IMR-90 (cell line): ENCODE results near the gene ZNF408. TPM values are rescaled to one million over a fixed set of nuclear protein-coding genes. Genes with fewer than 3 reads are reported as not detected.

Experiments
- ATAC-seq: fragments of 200-7000 bp; cut with Tn5 transposase; 2 replicates; pipeline ENCODE4 v1.9.1; 2020; ENCODE audit warnings: low read depth, mild to moderate bottlenecking, moderate library complexity
- BruUV-seq: library from RNA; stranded (reverse); fragments of 400-500 nt; replicated peaks from 2 replicates; lab custom pipeline; 2021; lab: Mats Ljungman, UMichigan
- CTCF ChIA-PET: fragments of 300-600 bp; formaldehyde crosslinking; extraction: SDS; loops from one replicate; lab custom pipeline; 2021; ENCODE audit warnings: antibody characterized with exemption; lab: Yijun Ruan, JAX
- POLR2A ChIA-PET: fragments of 300-600 bp; sonication (Branson Sonifier 250); formaldehyde crosslinking; loops from one replicate; lab custom pipeline; 2022; ENCODE audit warnings: antibody characterized with exemption; ENCODE audit not compliant: unreplicated experiment; lab: Charles Lee
- DNase-seq: peaks from one replicate; pipeline ENCODE4 v3.0.0; 2013
- H2AFZ ChIP-seq: replicated peaks from 2 replicates; pipeline ENCODE3; 2013; ENCODE audit warnings: low read length, mild to moderate bottlenecking; ENCODE audit not compliant: poor library complexity
- H2AK5ac ChIP-seq: 2 replicates; pipeline ENCODE4 v1.6.1; 2013; ENCODE audit warnings: low read depth, low read length, inconsistent platforms
- H2AK9ac ChIP-seq: replicated peaks from 2 replicates; pipeline ENCODE3; 2013; ENCODE audit warnings: mild to moderate bottlenecking, low read depth, low read length, moderate library complexity; ENCODE audit not compliant: poor library complexity
- H2BK120ac ChIP-seq: 2 replicates; pipeline ENCODE4 v1.6.1; 2013; ENCODE audit warnings: low read depth, low read length, inconsistent platforms
- H2BK15ac ChIP-seq: 3 replicates; pipeline ENCODE4 v1.6.1; 2013; ENCODE audit warnings: low read depth, low read length, inconsistent platforms
- H2BK20ac ChIP-seq: 2 replicates; pipeline ENCODE4 v1.6.1; 2013; ENCODE audit warnings: low read depth, mild to moderate bottlenecking, inconsistent platforms, low read length, moderate library complexity
- H2BK5ac ChIP-seq: 2 replicates; pipeline ENCODE4 v1.6.1; 2013; ENCODE audit warnings: mild to moderate bottlenecking, low read depth, low read length, inconsistent platforms; ENCODE audit not compliant: poor library complexity, severe bottlenecking
- H3K14ac ChIP-seq: replicated peaks from 2 replicates; pipeline ENCODE4 v1.6.1; 2013; ENCODE audit warnings: low read depth, low read length, inconsistent platforms
- H3K18ac ChIP-seq: 2 replicates; pipeline ENCODE4 v1.6.1; 2013; ENCODE audit warnings: low read depth, low read length, control low read depth
- H3K23ac ChIP-seq: 2 replicates; pipeline ENCODE4 v1.6.1; 2013; ENCODE audit warnings: low read depth, low read length, inconsistent platforms
- H3K27ac ChIP-seq: 2 replicates; pipeline ENCODE4 v1.5.1; 2013; ENCODE audit warnings: mild to moderate bottlenecking, control low read depth, low read length; ENCODE audit not compliant: insufficient read depth
- H3K27me3 ChIP-seq: 2 replicates; pipeline ENCODE4 v1.6.1; 2013; ENCODE audit warnings: low read length; ENCODE audit not compliant: control insufficient read depth, insufficient read depth
- H3K36me3 ChIP-seq: 2 replicates; pipeline ENCODE4 v1.6.1; 2013; ENCODE audit warnings: low read length, mixed read lengths; ENCODE audit not compliant: control insufficient read depth, insufficient read depth
- H3K4ac ChIP-seq: 2 replicates; pipeline ENCODE4 v1.6.1; 2013; ENCODE audit warnings: low read depth, low read length, inconsistent platforms
- H3K4me1 ChIP-seq: 2 replicates; pipeline ENCODE4 v1.6.1; 2013; ENCODE audit warnings: low read length, mixed read lengths; ENCODE audit not compliant: control insufficient read depth, insufficient read depth
- H3K4me2 ChIP-seq: 2 replicates; pipeline ENCODE4 v1.6.1; 2013; ENCODE audit warnings: low read depth, mild to moderate bottlenecking, control low read depth, low read length, moderate library complexity
- H3K4me3 ChIP-seq: 2 replicates; pipeline ENCODE4 v1.5.1; 2013; ENCODE audit warnings: low read depth, mild to moderate bottlenecking, control low read depth, low read length, moderate library complexity; ENCODE audit not compliant: insufficient read depth
- H3K56ac ChIP-seq: 2 replicates; pipeline ENCODE4 v1.6.1; 2013; ENCODE audit warnings: low read length, inconsistent platforms; ENCODE audit not compliant: insufficient read depth; ENCODE audit errors: extremely low read depth
- H3K79me1 ChIP-seq, 2 experiments: 2 replicates each; pipeline ENCODE4 v1.6.1; 2013; ENCODE audit warnings: low read length in 2 of 2, inconsistent platforms in 1 of 2, low read depth in 1 of 2
- H3K9ac ChIP-seq: 2 replicates; pipeline ENCODE4 v1.6.1; 2013; ENCODE audit warnings: low read depth, low read length, control low read depth
- H3K9me1 ChIP-seq: 2 replicates; pipeline ENCODE4 v1.6.1; 2013; ENCODE audit warnings: low read length, inconsistent platforms; ENCODE audit not compliant: insufficient read depth
- H3K9me3 ChIP-seq: 2 replicates; pipeline ENCODE4 v1.6.1; 2013; ENCODE audit warnings: low read length; ENCODE audit not compliant: control insufficient read depth, insufficient read depth
- H4K20me1 ChIP-seq: 2 replicates; pipeline ENCODE4 v1.6.1; 2013; ENCODE audit warnings: low read length, inconsistent platforms; ENCODE audit not compliant: insufficient read depth
- H4K5ac ChIP-seq: 2 replicates; pipeline ENCODE4 v1.6.1; 2013; ENCODE audit warnings: mild to moderate bottlenecking, low read depth, low read length, control low read depth
- H4K8ac ChIP-seq, 2 experiments: 2 replicates each; pipeline ENCODE4 v1.6.1; 2013; ENCODE audit warnings: low read depth in 2 of 2, low read length in 2 of 2, control low read depth in 1 of 2, inconsistent platforms in 1 of 2
- H4K91ac ChIP-seq: 2 replicates; pipeline ENCODE4 v1.6.1; 2013; ENCODE audit warnings: low read depth, low read length, inconsistent platforms; ENCODE audit not compliant: insufficient read depth
- CEBPB ChIP-seq: IDR thresholded peaks from 2 replicates; pipeline ENCODE4 v1.6.1; 2012; ENCODE audit warnings: low read depth, low read length, improper control_type of control experiment
- NFE2L2 ChIP-seq: fragments of 150-350 bp; IDR thresholded peaks from 2 replicates; pipeline ENCODE4 v1.6.1; 2016; ENCODE audit warnings: low read depth, mild to moderate bottlenecking, low read length
- POLR2A ChIP-seq: IDR thresholded peaks from 2 replicates; pipeline ENCODE4 v1.6.1; 2012; ENCODE audit warnings: mild to moderate bottlenecking, low read depth, low read length
- RCOR1 ChIP-seq: IDR thresholded peaks from 2 replicates; pipeline ENCODE4 v1.6.1; 2012; ENCODE audit warnings: mild to moderate bottlenecking, low read length, improper control_type of control experiment; ENCODE audit not compliant: insufficient replicate concordance
- WGBS, 2 experiments: methylation state at CpG; one replicate each; pipeline versions ENCODE4 v1.1.5 to v1.1.7; 2013; ENCODE audit warnings: missing lambda C conversion rate in 2 of 2; ENCODE audit not compliant: insufficient read length in 1 of 2; ENCODE audit errors: extremely low coverage in 2 of 2; 5-methylcytosine and 5-hydroxymethylcytosine counted together
- dilution Hi-C: fragments of 300-500 bp; cut with HindIII; formaldehyde crosslinking; loops from one replicate; pipeline ENCODE4 v1.14.3; 2018; ENCODE audit warnings: low sequenced_read_pairs; ENCODE audit not compliant: unreplicated experiment
- in situ Hi-C: fragments of 300-500 bp; cut with MboI; formaldehyde crosslinking; loops from 3 replicates; pipeline ENCODE4 v1.14.3; 2019; ENCODE audit warnings: low sequenced_read_pairs, inconsistent platforms, mixed read lengths
- intact Hi-C: fragments of 100-400 bp; cut with micrococcal nuclease; formaldehyde crosslinking; loops from 2 replicates; pipeline ENCODE4 v1.10.0; 2022
- polyA plus RNA-seq, 3 experiments: library from polyadenylated mRNA; depleted of rRNA; stranded (reverse); fragments of >200 nt; gene quantifications; 2 replicates each; pipeline ENCODE4 v1.2.3, GENCODE V29; 2012; ENCODE audit warnings: low replicate concordance in 1 of 3
- total RNA-seq: library from RNA; depleted of rRNA; stranded (reverse); fragments of >200 nt; gene quantifications from 2 replicates; pipeline ENCODE4 v1.2.3, GENCODE V29; 2012

Gene ZNF408
- total and polyA plus RNA-seq, 2 of the 4 experiments (the other 2 are of a cell fraction), result 9.5 to 11.1 TPM

GRCh38 chr11:46719048-46719542 lies 18.3 kb downstream of the ZNF408 start, which contains the start of gene F2:
F2 (plus strand) TSS chr11:46719213; CDS start chr11:46719236, 23 bp downstream.
- in situ Hi-C loops, result no loop called here
- Histone ChIP-seq H3K4me3 (no peak within 1 kb of the TSS), H4K8ac (peak within 1 kb of the TSS; percentile 3 to 69; a peak in 2 of 4 replicates), H3K14ac (peak within 1 kb of the TSS; percentile 85), H4K91ac (peak within 1 kb of the TSS; percentile 25; the same call in 1 of the 2 replicates), H3K4me2 (no peak within 1 kb of the TSS), H2AK9ac (peak within 1 kb of the TSS; percentile 69), H2BK120ac (peak within 1 kb of the TSS; percentile 77), H3K79me1 (peaks cover 0 to 4% of the 10 kb centered on the region in 2 experiments; a peak in 2 of 4 replicates), H4K5ac (peak within 1 kb of the TSS; percentile 98), H2AFZ (peak within 1 kb of the TSS; percentile 87), H4K20me1 (no peaks in the 10 kb centered on the region), H3K23ac (peak within 1 kb of the TSS; percentile 65; the same call in 1 of the 2 replicates), H2BK5ac (no peak within 1 kb of the TSS), H3K27me3 (no peaks in the 10 kb centered on the region), H3K56ac (no peak within 1 kb of the TSS), H3K27ac (no peak within 1 kb of the TSS), H3K9me3 (no peaks in the 10 kb centered on the region), H2BK20ac (peak within 1 kb of the TSS; percentile 38), H2BK15ac (peak within 1 kb of the TSS; percentile 19; the same call in 1 of the 3 replicates), H3K4ac (peak within 1 kb of the TSS; percentile 78), H2AK5ac (peak within 1 kb of the TSS; percentile 53), H3K36me3 (no peaks in the 10 kb centered on the region), H3K9ac (no peak within 1 kb of the TSS), H3K9me1 (peaks cover 14% of the 10 kb centered on the region), H3K18ac (peak within 1 kb of the TSS; percentile 76; the same call in 1 of the 2 replicates), H3K4me1 (peaks cover 11% of the 10 kb centered on the region)
- intact Hi-C loops, result no loop called here
- dilution Hi-C loops, result no loop called here
- no peak for ATAC-seq
- ChIA-PET CTCF (no interaction called here), POLR2A (no interaction called here)
- no peak for TF ChIP-seq POLR2A
- TF ChIP-seq CEBPB, result no peak
- TF ChIP-seq RCOR1, result no peak
- TF ChIP-seq NFE2L2, result no peak
- WGBS, 2 experiments, result 40% methylated on average over 1 of the region's 7 CpGs; no CpG with 5 or more reads in 1 of the 2 experiments
- BruUV-seq, result no TSS peak
- DNase-seq, result no peak
